Activated T-cell treated with anti-CD3 and anti-CD28 coated beads for 24 hours (primary cell): ENCODE data around the gene SCYGR3.
"Not testable (repeated sequence)": the region's sequence is repeated elsewhere in the genome, so short reads cannot be mapped to it uniquely, and the experiment has no call there.

Source experiments
- DNase-seq: peaks from one replicate; pipeline ENCODE4 v3.0.0-alpha.2; 2020; ENCODE audit warnings: low read depth

SCYGR3 gene

DNA sequence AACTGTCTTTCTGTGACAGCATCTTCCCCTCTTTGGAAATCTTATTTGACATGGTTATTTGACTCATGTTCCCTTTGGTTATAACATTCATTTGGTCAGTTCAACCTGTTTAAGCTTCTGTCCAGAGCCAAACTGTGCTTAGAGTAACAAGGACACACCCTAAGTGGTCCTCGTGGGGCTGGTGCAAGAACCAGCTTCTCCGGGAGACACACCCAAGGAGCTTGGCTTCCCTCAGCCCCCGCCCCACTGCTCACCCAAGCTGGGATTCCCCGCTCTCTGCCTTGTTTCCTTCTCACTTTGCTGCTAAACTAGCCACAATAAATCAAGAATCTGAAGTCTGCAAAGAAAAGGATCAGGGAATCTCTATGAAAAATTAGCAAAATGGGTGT lies 1.4 kb downstream of the SCYGR3 start:
- no peak for DNase-seq

DNA sequence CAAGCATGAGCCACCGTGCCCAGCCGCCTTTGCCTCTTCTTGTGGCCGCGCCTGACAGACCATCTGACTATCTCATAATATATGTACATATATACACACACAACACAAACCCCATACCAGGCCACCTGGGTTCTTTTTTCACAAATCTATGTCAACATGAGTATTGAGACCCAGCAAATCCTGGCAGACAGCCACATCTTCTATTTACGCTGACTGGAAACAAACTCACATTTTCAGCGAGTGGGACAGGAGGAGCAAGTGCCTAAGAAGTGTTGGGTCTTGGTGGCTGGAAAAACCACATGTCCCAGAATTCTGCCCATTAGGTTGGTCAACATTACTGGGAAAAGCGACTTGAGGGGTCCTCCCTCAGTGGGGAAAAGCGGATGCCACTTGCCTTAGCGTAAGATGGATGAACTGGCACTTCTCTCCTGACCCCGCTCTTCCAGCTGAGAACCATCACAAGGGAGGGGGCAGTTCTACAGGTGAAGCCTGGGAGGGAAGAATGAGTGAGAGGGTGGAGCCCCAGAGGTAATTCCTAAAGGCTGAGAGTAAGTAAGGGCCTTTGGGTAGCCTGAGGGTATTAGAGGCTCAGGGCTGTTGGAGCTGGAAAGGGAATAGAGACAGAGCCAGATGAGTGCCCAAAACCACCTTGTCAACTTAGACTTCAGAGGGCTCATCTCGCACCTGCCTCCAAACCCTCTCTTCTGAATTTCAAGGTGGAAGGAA lies 1.9 kb downstream of the SCYGR3 start:
- no peak for DNase-seq

DNA sequence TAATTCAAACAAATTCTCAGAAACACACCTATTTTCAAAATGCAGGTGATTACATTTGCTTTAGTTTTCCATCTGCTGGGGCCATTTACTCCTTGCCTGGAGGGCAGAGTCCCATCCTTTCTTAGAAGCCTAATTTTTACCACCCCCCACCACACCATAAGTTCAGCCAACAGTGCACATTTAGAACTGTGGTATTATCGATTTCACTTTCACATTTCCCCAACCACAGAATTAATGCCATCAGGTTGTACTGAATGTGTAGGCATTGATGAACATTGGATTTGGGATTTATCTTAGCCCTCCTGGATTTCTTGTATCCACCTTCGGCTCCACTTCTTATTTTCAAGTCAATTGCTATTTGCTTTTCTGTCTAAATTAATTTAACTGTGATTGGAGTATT lies 4.5 kb downstream of the SCYGR3 start:
- no peak for DNase-seq

DNA sequence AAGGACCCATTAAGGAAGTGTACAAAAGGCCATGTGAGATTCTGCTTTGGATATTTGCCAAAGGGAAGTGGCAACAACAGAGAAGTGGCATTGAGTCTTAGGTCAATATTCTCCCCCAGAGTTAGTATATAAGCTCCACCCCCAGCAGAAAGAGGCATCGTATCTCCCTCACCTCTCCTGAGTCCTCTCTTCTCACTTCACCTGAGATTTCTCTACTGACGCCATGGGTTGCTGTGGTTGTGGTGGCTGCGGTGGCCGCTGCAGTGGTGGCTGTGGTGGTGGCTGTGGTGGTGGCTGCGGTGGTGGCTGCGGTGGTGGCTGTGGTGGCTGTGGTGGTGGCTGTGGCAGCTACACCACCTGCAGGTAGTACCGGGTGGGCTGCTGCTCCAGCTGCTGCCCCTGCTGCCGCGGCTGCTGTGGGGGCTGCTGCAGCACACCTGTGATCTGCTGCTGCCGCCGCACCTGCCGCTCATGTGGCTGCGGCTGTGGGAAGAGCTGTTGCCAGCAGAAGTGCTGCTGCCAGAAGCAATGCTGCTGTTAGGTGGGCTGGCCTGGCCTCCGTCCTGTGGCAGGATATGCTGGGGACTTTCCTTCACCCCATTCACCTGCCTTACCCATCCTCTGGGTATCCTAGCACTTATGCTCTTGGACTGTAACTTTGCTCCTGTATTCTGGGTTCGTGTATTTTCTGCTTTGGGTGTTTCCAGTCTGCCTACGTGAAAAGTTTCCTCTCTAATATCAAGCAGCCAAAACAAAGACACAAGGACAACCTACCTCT lies 5.9 kb downstream of the SCYGR3 start:
- DNase-seq = no peak

DNA sequence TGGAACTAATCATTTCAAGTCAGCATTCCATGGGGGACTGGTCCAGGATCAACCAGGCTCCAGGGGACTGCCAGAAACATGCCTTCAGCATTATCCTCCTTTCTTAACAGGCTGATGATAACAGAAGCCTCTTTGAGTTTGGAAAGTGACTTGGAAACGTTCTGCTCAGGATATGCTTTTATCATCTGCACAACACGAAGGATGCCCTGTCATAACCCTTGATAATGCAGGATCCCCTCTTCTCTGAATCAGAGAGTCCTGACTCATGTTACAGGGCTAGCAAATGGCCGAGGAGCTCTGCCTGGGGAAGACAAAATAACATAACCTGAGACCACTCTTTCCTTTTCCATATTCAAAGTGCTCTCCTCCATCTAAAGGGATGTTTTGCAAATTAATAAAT lies 6.7 kb downstream of the SCYGR3 start:
- DNase-seq = no peak

DNA sequence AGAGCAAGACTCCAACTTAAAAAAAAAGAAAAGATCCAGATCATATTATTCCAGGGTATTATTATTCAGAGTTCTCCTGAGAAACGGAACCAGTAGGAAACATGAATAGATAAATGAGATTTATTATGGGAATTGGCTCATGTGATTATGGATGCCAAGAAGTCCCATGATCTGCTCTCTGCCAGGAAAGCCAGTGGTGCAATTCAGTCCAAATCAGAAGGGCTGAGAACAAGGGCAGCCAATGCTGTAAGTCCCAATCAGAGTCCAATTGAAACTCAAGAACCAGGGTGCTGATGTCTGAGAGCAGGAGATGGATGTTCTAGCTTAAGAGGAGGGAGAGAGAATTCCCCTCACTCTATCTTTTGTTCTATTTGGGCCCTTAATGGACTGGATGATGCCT lies 8.2 kb downstream of the SCYGR3 start:
- no peak for DNase-seq

DNA sequence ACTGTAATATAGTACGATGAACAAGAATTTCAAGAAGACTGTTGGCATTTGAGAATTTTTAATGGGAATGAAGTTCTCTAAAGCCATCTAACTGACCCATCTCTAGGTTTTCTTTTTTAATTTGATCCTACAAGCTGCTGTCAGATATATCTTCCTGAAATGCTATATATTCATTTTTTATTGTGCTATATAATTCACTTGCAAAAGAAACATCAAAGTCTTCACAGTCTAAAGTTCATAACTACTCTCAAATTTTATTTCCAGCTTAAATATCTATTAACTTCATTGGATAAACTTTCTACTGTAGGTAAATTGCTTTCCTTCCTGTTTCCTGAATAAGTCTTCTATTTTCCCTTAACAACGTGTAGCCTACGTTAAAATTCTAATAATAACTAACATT lies 12.3 kb downstream of the SCYGR3 start:
- DNase-seq = no peak

DNA sequence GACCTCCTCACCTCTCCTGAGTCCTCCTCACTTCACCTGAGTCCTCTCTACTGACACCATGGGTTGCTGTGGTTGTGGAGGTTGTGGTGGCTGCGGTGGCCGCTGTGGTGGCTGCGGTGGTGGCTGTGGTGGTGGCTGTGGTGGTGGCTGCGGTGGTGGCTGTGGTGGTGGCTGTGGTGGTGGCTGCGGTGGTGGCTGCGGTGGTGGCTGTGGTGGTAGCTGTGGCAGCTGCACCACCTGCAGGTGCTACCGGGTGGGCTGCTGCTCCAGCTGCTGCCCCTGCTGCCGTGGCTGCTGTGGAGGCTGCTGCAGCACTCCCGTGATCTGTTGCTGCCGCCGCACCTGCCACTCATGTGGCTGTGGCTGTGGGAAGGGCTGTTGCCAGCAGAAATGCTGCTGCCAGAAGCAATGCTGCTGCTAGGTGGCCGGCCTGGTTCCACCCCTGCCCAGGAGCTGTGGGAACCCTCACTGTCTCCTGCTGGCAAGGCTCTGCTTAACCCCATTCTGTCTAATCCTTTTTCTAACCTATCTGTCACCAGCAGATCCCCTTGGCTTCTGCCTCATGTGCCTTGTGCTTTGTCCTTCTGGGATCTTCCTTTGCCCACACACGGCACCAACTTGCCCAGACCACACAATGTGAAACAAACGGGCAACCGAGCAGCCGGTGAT lies 15.7 kb downstream of the SCYGR3 start, which contains the start of gene SCYGR2:
SCYGR2 (plus strand) TSS at position 59 of the 669 bp plus-strand sequence; CDS start at position 59, 0 bp downstream.
- not testable (repeated sequence) for DNase-seq

DNA sequence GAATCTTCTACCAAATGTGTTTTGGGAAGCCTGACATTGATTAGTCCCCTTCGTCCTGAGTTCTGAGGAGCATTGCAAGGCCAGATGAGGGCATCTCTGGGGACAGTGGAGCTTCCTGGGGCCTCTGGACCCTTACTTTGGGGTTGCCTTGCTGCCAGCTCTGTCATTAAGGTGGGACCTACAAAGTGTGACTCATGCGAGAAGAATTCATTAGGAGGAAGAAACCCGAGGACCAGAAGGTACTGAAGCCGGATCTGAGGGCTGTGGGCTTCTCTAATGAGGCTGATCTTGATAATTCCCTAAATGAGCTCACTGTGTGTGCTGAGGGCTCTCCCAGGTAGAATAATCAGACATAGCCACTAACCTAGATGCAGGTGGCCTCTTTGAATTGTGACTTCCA lies 16.6 kb downstream of the SCYGR3 start:
- no peak for DNase-seq

DNA sequence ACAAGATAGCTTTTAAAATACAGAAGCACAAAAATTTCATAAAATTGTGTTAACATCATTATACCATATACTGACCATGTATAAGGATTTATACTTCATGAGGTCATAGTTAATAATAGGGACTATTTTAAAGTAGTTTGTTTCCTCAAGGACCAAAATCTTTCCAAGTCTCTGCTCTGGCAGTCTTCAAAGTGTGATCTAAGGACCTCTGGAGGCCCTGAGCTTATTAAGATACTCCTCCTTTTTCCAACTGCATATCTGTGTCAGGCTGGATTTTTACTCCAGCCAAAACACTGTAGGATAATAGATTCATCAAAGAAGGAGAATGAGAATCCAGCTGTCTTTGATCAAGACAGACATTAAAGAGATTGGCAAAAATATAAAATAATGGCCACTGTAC lies 17.6 kb downstream of the SCYGR3 start:
- DNase-seq = no peak

DNA sequence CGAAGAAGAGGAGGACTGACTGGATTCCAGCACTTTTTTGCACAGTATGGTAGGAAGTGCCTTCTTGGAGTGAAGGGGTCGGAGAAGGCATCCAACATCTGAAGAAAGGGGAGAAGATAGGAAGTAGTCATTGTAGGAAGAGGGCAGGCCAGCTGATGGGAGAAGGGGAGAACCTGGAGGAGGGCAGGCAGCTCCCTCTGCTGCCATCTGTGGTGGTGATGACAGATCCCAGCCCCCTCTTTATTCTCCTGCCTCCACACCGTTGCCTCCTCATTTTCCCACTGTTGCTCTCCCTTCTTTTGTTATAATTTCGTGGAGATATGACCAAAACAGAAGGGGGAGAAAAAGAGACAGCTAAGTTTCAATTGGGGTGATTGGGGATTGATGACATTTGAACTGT lies 18.8 kb downstream of the SCYGR3 start:
- DNase-seq = no peak

DNA sequence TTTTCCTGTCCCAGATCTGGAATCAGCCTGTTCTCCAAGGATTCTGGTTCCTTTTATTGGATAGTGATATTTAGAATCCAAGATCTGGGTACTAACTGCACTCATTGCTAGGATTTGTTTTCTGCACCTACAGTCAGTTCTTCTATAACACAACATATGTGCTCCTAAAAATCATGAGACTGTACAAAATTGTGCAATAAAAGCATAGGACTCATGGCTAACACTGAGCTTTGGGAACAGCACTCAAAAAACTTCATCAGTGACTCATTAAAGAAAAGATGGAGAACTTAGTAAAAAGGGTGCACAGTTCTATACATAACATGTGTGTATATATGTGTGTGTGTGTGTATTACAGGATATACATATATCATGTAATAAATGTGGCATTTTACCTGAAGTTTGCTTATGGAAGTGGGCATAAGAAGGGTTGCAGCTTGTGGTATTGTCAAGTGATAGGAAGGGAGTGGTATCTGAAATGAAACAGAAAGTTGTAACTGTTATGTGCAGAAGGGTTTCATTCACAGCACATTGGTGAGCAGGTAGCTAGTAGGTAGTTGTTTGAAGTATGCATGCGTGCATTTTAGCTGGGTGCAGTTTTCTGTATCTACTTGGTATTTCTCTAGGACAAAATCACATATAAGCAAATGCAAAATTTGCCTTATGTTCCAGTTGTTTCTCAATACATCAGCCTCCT lies 21.8 kb downstream of the SCYGR3 start:
- DNase-seq = no peak

DNA sequence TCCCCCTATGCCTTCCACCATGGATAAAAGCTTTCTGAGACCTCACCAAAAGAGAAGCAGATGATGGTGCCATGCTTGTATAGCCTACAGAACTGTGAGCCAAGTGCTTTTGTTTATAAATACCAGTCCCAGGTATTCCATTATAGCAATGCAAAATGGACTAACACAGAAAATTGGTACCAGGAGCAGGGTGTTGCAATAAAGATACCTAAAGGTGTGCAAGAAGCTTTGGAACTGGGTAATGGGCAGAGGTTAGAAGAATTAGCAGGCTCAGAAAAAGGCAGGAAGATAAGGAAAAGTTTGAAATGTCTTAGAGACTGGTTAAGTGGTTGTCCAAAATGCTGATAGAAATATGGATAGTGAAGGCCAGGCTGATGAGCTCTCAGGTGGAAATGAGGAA lies 32.3 kb downstream of the SCYGR3 start:
- DNase-seq = no peak

DNA sequence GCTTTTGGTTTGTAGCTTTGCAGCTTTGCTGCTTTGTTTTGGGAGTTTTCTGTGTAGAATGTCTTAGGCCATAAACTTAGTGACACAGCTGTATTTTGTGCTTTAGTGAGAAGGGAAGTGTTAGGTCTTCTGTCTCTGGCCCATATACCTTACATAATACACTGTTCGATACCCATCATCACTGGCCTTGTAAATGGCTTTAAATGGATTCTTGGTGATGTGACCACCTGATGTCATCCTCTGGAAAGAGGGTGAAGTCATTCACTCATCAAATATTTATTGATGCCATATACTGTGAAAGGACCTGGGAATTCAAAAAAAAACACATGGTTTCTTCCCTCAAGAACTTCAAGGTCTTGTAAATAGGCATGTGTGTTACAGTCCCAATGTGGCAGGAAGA lies 34.8 kb downstream of the SCYGR3 start:
- DNase-seq = no peak

DNA sequence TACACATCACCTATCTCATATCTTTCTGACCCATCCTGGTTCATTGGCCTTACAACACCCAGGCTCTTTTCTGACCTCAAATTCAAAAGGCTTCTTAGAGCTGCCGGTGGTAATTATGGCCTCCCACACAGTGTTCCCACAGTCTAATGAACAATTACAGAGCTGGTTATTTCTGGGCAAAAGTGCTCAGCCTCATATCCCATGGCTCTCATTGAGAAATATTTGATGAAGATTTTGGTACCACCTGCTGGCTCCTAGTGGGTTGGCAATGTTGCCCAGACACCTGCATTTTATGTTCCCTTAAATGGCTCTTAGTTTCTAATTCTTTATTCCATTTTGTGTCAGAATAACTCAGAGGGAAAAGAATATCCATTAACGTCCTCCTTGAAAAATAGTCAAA lies 36.0 kb downstream of the SCYGR3 start:
- DNase-seq = no peak

DNA sequence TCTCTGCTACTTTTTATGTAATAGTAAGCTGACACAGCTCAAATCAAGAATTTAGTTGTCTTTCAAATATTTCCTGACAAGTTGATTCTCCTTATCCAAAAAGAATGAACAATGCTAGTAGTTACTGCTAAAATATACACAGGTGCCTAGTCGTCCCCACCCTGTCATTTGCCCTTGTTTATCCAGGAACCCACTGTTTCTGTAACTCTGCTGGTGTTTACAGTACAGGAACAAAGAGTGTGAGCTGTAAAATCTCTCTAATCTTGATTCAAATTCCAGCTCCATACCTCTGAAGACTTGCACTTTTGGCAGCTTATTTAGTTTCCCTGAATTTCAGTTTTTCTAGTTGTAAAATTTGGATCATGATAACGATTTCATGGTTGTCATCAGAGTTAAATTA lies 37.1 kb downstream of the SCYGR3 start:
- DNase-seq = no peak

DNA sequence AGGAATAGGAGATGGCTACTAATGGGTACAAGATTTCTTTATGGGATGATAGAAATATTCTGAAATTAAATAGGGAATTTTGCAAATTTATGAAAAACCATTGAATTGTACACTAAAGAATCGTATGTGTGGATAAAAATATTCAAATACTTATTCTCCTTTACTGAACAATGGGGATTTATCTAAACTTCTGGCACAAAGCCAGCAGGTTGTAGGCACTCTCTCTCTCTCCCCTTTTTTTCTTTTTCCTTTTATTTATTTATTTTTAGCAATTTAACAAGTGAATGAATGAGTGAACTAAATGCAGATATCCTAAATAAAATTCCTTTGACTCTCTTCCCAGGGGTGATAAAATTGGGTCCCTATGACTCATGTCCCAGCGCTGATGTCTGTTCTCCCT lies 37.8 kb downstream of the SCYGR3 start:
- DNase-seq = no peak

DNA sequence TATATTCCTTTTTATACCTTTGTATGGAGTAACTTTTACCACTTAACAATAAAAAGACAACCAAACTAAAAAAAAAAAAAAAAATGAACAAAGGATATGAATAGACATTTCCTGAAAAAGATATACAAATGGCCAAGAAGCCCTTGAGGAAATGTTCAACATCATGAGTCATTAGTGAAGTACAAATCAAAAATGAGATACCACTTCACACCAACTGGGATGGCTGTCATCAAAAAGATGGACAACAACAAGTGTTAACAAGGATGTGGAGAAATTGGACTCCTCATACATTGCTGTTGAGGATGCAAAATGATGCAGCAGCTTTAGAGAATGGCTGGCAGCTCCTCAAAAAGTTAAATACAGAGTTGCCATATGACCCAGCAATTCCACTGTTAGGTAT lies 38.5 kb downstream of the SCYGR3 start:
- no peak for DNase-seq

DNA sequence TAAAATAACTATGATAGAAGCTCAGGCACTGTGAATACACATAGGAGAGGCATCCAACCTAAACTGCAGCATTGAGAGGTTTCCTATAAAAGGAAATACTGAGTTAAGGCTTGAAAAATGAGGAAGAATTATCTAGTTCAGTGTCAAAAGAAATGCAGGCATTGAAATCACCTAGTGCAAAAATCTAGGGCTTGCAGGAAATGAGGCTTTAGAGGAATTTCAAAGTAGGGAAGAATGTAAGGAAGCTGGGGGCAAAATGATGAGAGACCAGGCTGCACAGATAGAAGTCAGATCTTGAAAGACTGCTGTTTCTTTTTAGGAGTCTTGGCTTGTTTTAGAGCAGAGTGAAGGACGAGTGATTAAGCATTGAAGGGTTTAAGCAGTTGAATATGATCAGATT lies 44.0 kb downstream of the SCYGR3 start:
- DNase-seq = no peak

DNA sequence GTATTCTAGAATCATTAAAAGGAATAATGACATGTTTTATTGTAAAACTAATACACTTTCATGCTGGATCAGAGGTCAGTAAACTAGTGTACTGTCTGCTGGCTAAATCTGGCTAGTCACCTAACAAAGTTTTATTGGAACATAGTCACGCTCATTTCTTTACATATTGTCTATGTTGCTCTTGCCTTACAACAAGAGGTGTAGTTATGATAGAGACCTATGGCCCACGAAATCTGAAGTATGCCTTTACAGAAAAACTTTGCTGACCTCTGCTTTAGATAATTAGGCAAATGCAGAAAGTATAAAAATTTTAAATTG lies 45.8 kb downstream of the SCYGR3 start:
- no peak for DNase-seq

DNA sequence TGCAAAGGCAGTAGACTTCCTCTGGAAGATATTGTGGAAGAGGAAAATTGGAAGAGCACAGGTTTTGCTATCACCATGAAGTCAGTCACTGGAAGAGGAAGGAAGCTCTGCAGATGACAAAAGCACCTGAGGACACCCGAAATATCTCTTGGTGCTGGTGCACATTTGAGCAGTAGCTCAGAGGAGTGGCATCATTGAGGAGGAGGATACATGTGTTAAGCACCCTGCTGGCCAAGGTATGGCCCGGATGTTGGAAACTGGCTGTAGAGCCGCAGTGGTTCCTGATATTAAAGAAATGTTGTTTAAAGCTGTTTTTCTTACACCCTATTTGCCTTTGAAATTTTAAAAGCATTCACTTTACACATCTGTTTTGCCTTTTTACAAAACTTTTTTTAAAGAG lies 48.6 kb downstream of the SCYGR3 start:
- DNase-seq = no peak

DNA sequence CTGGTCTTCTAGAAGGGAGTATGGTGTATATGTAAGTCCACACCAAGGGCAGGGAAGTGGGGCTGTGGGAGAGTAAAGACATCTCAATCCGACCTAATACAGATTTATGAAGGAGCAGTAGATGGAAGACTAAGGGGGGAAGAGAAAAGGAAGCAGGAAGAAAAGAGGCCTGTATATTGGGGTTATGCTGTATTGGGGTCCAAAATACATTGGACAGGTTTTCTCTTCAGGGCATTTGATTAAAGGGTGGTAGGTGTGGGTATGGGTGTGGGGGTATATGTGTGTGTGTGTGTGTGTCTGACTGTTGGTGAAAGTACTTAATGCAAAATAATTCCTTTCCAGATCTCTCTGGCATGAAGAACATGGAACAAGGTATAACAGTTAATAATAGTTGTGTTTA lies 49.6 kb downstream of the SCYGR3 start:
- DNase-seq = no peak
